Measurements from ENCODE around the gene FLOT1.
A peak's percentile ranks its signal among the peaks of the same experiment; 100 is the strongest.
"Not testable (repeated sequence)": the region's sequence is repeated elsewhere in the genome, so short reads cannot be mapped to it uniquely, and the experiment has no call there.

Gene FLOT1

DNA sequence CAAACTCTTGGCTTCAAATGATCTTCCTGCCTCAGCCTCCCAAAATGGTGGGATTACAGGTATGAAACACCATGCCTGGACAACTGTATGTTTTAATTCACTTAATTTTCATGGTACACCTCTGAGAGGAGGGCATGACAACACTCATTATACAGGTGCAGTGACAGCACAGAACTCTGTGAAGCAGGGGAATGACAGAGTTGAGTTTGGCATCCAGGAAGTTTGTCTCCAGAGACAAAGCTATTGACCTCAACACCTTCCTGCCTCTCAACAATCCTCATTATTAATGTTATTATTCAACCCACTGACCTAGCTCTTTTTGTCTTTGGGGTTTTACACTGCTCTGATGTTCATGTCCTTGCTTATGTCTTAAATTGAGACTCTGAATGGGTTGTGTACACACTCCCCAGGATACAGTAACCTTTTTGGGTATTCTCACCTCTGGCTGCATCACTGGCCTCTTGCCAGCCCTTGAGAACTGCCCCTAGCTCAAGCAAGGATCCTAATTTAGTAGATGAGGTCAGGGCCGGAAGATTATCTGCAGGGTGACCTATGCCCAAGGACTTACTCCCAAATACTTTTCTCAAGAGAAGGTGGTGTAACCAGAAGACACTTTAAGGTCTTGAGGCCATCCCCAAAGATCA, 14.9 kb upstream of the FLOT1 start:
- no peak overlapping the region for H2BK5ac ChIP-seq (ENCODE audit: low read length)
- no CpG with 5 or more reads among the region's 1 CpG for WGBS, 2 donors (ENCODE audit: extremely low coverage in 2 of 2, insufficient read length in 2 of 2, insufficient replicate concordance in 1 of 2)
- H3K4me3 ChIP-seq (ENCODE audit: low read length in 2 of 2), result no peak overlapping the region
- no peak overlapping the region for H3K23ac ChIP-seq (ENCODE audit: low read depth, low read length, poor library complexity)
- no peak overlapping the region for H4K8ac ChIP-seq (ENCODE audit: low read depth, low read length)
- H3K14ac ChIP-seq (ENCODE audit: low read length), result no peak overlapping the region
- H3K79me1 ChIP-seq (ENCODE audit: low read depth, low read length), result peaks cover 4% of the 10 kb centered on the region
- H3K27ac ChIP-seq (replicated peaks; ENCODE audit: low read length), result no peak overlapping the region
- H3K4me1 ChIP-seq (ENCODE audit: control insufficient read depth in 2 of 2, insufficient read depth in 1 of 2, low read depth in 1 of 2, low read length in 2 of 2), result peaks cover 5 to 8% of the 10 kb centered on the region in 2 donors
- H3K27me3 ChIP-seq (ENCODE audit: control insufficient read depth in 3 of 3, insufficient read depth in 3 of 3, low read depth in 1 of 3, low read length in 3 of 3), result no peaks in the 10 kb centered on the region
- H4K91ac ChIP-seq (ENCODE audit: low read depth, low read length, poor library complexity), result no peak overlapping the region
- no peak overlapping the region for H2BK15ac ChIP-seq (ENCODE audit: low read length)
- no peak overlapping the region for H3K4ac ChIP-seq (ENCODE audit: low read length)
- H2BK120ac ChIP-seq (ENCODE audit: low read depth, low read length), result no peak overlapping the region
- no peak overlapping the region for H3K4me2 ChIP-seq (ENCODE audit: insufficient read depth, low read length, poor library complexity, severe bottlenecking)
- peaks cover 0 to 3% of the 10 kb centered on the region in 2 donors for H3K9me3 ChIP-seq (replicated peaks in 1 of 2; ENCODE audit: control insufficient read depth in 2 of 2, insufficient read depth in 1 of 2, low read depth in 1 of 2, low read length in 2 of 2)
- H2AFZ ChIP-seq (ENCODE audit: low read length), result no peak overlapping the region
- no peak overlapping the region for H2AK5ac ChIP-seq (ENCODE audit: low read depth, low read length)
- no peak overlapping the region for H2BK12ac ChIP-seq (ENCODE audit: low read length)
- H3K18ac ChIP-seq (ENCODE audit: low read length), result no peak overlapping the region
- H3K36me3 ChIP-seq (replicated peaks in 1 of 2; ENCODE audit: control insufficient read depth in 2 of 2, insufficient read depth in 2 of 2, low read length in 2 of 2), result no peaks in the 10 kb centered on the region
- DNase-seq (ENCODE audit: low spot score), result no peak
- H3K9ac ChIP-seq (ENCODE audit: low read depth, low read length, poor library complexity), result no peak overlapping the region

DNA sequence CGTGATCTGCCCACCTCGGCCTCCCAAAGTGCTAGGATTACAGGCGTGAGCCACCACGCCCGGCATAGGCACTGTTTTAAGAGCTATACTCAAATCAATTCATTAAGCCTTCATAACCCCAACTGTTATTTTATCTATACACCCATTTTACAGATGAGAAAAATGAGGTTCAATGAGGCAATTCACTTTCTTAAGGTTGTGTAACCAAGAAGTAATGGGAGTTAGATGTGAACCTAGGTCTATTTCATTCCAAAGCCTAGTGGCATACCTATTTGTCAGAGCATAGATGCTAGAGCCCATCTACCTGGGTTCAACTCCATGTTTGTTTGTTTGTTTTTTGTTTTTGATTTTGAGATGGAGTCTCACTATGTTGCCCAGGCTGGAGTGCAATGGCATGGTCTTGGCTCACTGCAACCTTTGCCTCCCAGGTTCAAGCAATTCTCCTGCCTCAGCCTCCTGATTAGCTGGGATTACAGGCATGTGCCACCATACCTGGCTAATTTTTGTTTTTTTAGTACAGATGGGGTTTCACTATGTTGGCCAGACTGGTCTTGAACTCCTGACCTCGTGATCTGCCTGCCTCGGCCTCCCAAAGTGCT, 14.0 kb upstream of the FLOT1 start:
- WGBS, 2 donors (ENCODE audit: extremely low coverage in 2 of 2, insufficient read length in 2 of 2, insufficient replicate concordance in 1 of 2), result no CpG with 5 or more reads among the region's 7 CpGs
- not testable (repeated sequence) for H4K91ac ChIP-seq (ENCODE audit: low read depth, low read length, poor library complexity)

DNA sequence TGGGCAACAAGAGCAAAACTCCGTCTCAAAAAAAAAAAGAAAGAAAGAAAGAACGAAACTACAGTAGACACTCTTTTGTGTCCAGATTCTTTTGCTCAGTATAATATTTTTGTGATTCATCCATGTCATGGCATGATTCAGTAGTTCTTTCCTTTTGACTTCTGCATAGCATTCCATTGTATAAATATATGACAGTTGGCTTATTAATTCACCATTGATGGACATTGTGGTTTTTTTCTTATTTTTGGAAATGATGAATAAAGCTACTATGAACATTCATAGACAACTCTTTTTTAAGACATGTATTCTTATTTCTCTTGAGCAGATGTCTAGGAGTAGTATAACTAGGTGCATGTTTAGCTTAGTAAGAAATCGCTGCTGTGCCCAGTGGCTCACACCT, 12.1 kb upstream of the FLOT1 start:
- Histone ChIP-seq H2BK120ac (ENCODE audit: low read depth, low read length) (no peak overlapping the region), H3K79me1 (ENCODE audit: low read depth, low read length) (peaks cover 2% of the 10 kb centered on the region), H3K9ac (ENCODE audit: low read depth, low read length, poor library complexity) (no peak overlapping the region), H3K4me2 (ENCODE audit: insufficient read depth, low read length, poor library complexity, severe bottlenecking) (no peak overlapping the region), H2AK5ac (ENCODE audit: low read depth, low read length) (no peak overlapping the region), H3K9me3 (replicated peaks in 1 of 2; ENCODE audit: control insufficient read depth in 2 of 2, insufficient read depth in 1 of 2, low read depth in 1 of 2, low read length in 2 of 2) (peaks cover 0 to under 1% of the 10 kb centered on the region in 2 donors), H3K36me3 (replicated peaks in 1 of 2; ENCODE audit: control insufficient read depth in 2 of 2, insufficient read depth in 2 of 2, low read length in 2 of 2) (no peaks in the 10 kb centered on the region), H3K4ac (ENCODE audit: low read length) (no peak overlapping the region), H3K4me3 (ENCODE audit: low read length in 2 of 2) (no peak overlapping the region), H4K91ac (ENCODE audit: low read depth, low read length, poor library complexity) (no peak overlapping the region), H3K14ac (ENCODE audit: low read length) (no peak overlapping the region), H3K4me1 (ENCODE audit: control insufficient read depth in 2 of 2, insufficient read depth in 1 of 2, low read depth in 1 of 2, low read length in 2 of 2) (peaks cover 4 to 5% of the 10 kb centered on the region in 2 donors), H3K23ac (ENCODE audit: low read depth, low read length, poor library complexity) (no peak overlapping the region), H3K27me3 (ENCODE audit: control insufficient read depth in 3 of 3, insufficient read depth in 3 of 3, low read depth in 1 of 3, low read length in 3 of 3) (no peaks in the 10 kb centered on the region), H2BK5ac (ENCODE audit: low read length) (no peak overlapping the region), H2BK15ac (ENCODE audit: low read length) (no peak overlapping the region), H3K27ac (replicated peaks; ENCODE audit: low read length) (no peak overlapping the region), H2AFZ (ENCODE audit: low read length) (no peak overlapping the region), H4K8ac (ENCODE audit: low read depth, low read length) (no peak overlapping the region), H3K18ac (ENCODE audit: low read length) (no peak overlapping the region), H2BK12ac (ENCODE audit: low read length) (no peak overlapping the region)
- no CpG with 5 or more reads among the region's 3 CpGs for WGBS, 2 donors (ENCODE audit: extremely low coverage in 2 of 2, insufficient read length in 2 of 2, insufficient replicate concordance in 1 of 2)
- no peak for DNase-seq (ENCODE audit: low spot score)

More for the DNA sequence above, 14.0 kb upstream of the FLOT1 start:
- H3K9me3 ChIP-seq (replicated peaks in 1 of 2; ENCODE audit: control insufficient read depth in 2 of 2, insufficient read depth in 1 of 2, low read depth in 1 of 2, low read length in 2 of 2); H3K27ac ChIP-seq (replicated peaks; ENCODE audit: low read length); H2AK5ac ChIP-seq (ENCODE audit: low read depth, low read length); H3K4me3 ChIP-seq (ENCODE audit: low read length in 2 of 2); H2BK12ac ChIP-seq (ENCODE audit: low read length); H3K36me3 ChIP-seq (replicated peaks in 1 of 2; ENCODE audit: control insufficient read depth in 2 of 2, insufficient read depth in 2 of 2, low read length in 2 of 2); H3K79me1 ChIP-seq (ENCODE audit: low read depth, low read length); H4K8ac ChIP-seq (ENCODE audit: low read depth, low read length); H3K18ac ChIP-seq (ENCODE audit: low read length); H3K23ac ChIP-seq (ENCODE audit: low read depth, low read length, poor library complexity); H3K9ac ChIP-seq (ENCODE audit: low read depth, low read length, poor library complexity); H3K4me1 ChIP-seq (ENCODE audit: control insufficient read depth in 2 of 2, insufficient read depth in 1 of 2, low read depth in 1 of 2, low read length in 2 of 2); H2BK5ac ChIP-seq (ENCODE audit: low read length); H2BK15ac ChIP-seq (ENCODE audit: low read length); H2AFZ ChIP-seq (ENCODE audit: low read length); H2BK120ac ChIP-seq (ENCODE audit: low read depth, low read length); H3K14ac ChIP-seq (ENCODE audit: low read length); H3K4me2 ChIP-seq (ENCODE audit: insufficient read depth, low read length, poor library complexity, severe bottlenecking); DNase-seq (ENCODE audit: low spot score); H3K4ac ChIP-seq (ENCODE audit: low read length); H3K27me3 ChIP-seq (ENCODE audit: control insufficient read depth in 3 of 3, insufficient read depth in 3 of 3, low read depth in 1 of 3, low read length in 3 of 3): not testable (repeated sequence)

DNA sequence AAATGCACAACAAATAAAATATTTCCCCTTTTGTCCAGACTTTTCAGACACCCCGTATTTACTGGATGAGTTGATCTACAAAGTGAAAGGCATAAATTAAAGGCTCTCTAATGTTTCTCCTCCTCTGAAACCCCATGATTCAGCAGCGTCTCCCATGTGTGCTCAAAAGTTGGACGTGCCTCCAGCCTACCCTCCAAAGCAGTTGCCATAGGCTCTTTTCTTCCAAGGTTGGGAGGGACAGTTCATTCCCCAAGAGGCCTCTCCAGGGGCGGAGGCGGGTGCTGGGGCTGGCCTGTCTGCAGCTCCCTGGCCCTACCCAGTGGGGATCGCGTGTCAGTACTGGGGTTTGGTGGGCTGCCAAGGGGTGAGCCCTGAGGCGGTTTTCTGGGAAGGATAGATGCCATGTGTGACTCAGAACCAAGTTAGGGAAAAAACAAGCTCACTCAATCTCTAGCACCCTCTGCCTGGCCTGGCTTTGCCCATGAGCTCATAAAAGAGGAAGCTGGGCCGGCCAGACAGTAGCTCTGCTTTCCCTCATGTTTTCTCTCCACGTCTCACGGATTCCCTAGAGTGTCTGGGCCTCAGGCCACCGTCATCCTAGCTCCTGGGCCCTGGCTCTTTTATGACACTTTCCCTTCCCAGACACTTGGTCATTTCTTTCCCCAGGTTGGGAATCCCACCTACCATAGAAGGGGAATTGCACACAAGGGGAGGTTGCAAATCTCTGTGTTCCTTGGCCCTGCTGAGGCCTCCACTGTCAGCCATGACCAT, 9.9 kb upstream of the FLOT1 start:
- Histone ChIP-seq H2BK12ac (ENCODE audit: low read length) (no peak overlapping the region), H3K27ac (replicated peaks; ENCODE audit: low read length) (no peak overlapping the region), H2AFZ (ENCODE audit: low read length) (peak overlapping the region; percentile 81), H2BK15ac (ENCODE audit: low read length) (no peak overlapping the region), H3K79me1 (ENCODE audit: low read depth, low read length) (peaks cover 2% of the 10 kb centered on the region), H3K36me3 (replicated peaks in 1 of 2; ENCODE audit: control insufficient read depth in 2 of 2, insufficient read depth in 2 of 2, low read length in 2 of 2) (no peaks in the 10 kb centered on the region), H3K23ac (ENCODE audit: low read depth, low read length, poor library complexity) (no peak overlapping the region), H3K9ac (ENCODE audit: low read depth, low read length, poor library complexity) (no peak overlapping the region), H3K4me2 (ENCODE audit: insufficient read depth, low read length, poor library complexity, severe bottlenecking) (no peak overlapping the region), H2BK120ac (ENCODE audit: low read depth, low read length) (no peak overlapping the region), H3K9me3 (replicated peaks in 1 of 2; ENCODE audit: control insufficient read depth in 2 of 2, insufficient read depth in 1 of 2, low read depth in 1 of 2, low read length in 2 of 2) (peaks cover 0 to 2% of the 10 kb centered on the region in 2 donors), H3K14ac (ENCODE audit: low read length) (no peak overlapping the region), H3K4ac (ENCODE audit: low read length) (no peak overlapping the region), H3K18ac (ENCODE audit: low read length) (no peak overlapping the region), H4K8ac (ENCODE audit: low read depth, low read length) (no peak overlapping the region), H3K4me1 (ENCODE audit: control insufficient read depth in 2 of 2, insufficient read depth in 1 of 2, low read depth in 1 of 2, low read length in 2 of 2) (peaks cover 2% of the 10 kb centered on the region in 2 donors), H2BK5ac (ENCODE audit: low read length) (no peak overlapping the region), H4K91ac (ENCODE audit: low read depth, low read length, poor library complexity) (no peak overlapping the region), H3K27me3 (ENCODE audit: control insufficient read depth in 3 of 3, insufficient read depth in 3 of 3, low read depth in 1 of 3, low read length in 3 of 3) (no peaks in the 10 kb centered on the region), H3K4me3 (ENCODE audit: low read length in 2 of 2) (no peak overlapping the region), H2AK5ac (ENCODE audit: low read depth, low read length) (no peak overlapping the region)
- WGBS, 2 donors (ENCODE audit: extremely low coverage in 2 of 2, insufficient read length in 2 of 2, insufficient replicate concordance in 1 of 2), result no CpG with 5 or more reads among the region's 12 CpGs
- DNase-seq (ENCODE audit: low spot score), result no peak
